Stimulated activated naive CD4-positive, alpha-beta T cell (primary cell): ENCODE data around the gene TRUB2.
"Not testable (repeated sequence)": the region's sequence is repeated elsewhere in the genome, so short reads cannot be mapped to it uniquely, and the experiment has no call there.

Experiments used
- DNase-seq, 6 experiments: peaks; one replicate each; lab custom pipeline; 2025; lab: John Stamatoyannopoulos, UW

The TRUB2 gene

GRCh38 chr9:128298535-128299482, 23.4 kb downstream of the TRUB2 start:
- no peak for DNase-seq

GRCh38 chr9:128297221-128297773, 24.9 kb downstream of the TRUB2 start:
- DNase-seq = no peak

GRCh38 chr9:128296340-128297220, 25.7 kb downstream of the TRUB2 start:
- DNase-seq = no peak

- DNase-seq = no peak
Measured at GRCh38 chr9:128294142-128294541, 28.1 kb downstream of the TRUB2 start.

GRCh38 chr9:128293091-128293490, 29.2 kb downstream of the TRUB2 start:
- no peak for DNase-seq

- DNase-seq = no peak
Measured at GRCh38 chr9:128292009-128292408, 30.2 kb downstream of the TRUB2 start.

- DNase-seq = no peak
Measured at GRCh38 chr9:128288273-128289004, 33.8 kb downstream of the TRUB2 start.

GRCh38 chr9:128286440-128286839, 35.8 kb downstream of the TRUB2 start:
- no peak for DNase-seq

GRCh38 chr9:128285033-128285784, 37.0 kb downstream of the TRUB2 start:
- no peak for DNase-seq

- no peak for DNase-seq
Measured at GRCh38 chr9:128282500-128282899, 39.7 kb downstream of the TRUB2 start.

GRCh38 chr9:128280084-128280622, 42.1 kb downstream of the TRUB2 start:
- no peak for DNase-seq

GRCh38 chr9:128279088-128280073, 42.9 kb downstream of the TRUB2 start:
- DNase-seq = not testable (repeated sequence)

- no peak for DNase-seq
Measured at GRCh38 chr9:128276574-128277270, 45.5 kb downstream of the TRUB2 start.

GRCh38 chr9:128276008-128276573, 46.2 kb downstream of the TRUB2 start, which contains the start of gene SWI5:
Gene SWI5 (plus strand): TSS chr9:128276276.
- DNase-seq = peak; percentile 96 to 100 (median 99)

- peak in 2 of 6 experiments; percentile 28 to 74 for DNase-seq
Measured at GRCh38 chr9:128275198-128276007, 46.8 kb downstream of the TRUB2 start, which contains the start of gene GOLGA2. Gene GOLGA2 (minus strand): TSS chr9:128276007. CDS start chr9:128275976, 31 bp downstream.

GRCh38 chr9:128274245-128274644, 48.0 kb downstream of the TRUB2 start:
- DNase-seq = no peak

GRCh38 chr9:128271512-128271911, 50.7 kb downstream of the TRUB2 start:
- DNase-seq = no peak
